ENCODE data around the gene DENND5B. TPM values are rescaled to one million over a fixed set of nuclear protein-coding genes. Genes with fewer than 3 reads are reported as not detected.

DENND5B gene
- total RNA-seq, 4 donors from 2014 or later: 4.4 to 25.1 (median 16.3) TPM

- Histone ChIP-seq H3K36me3 (peaks cover 0 to 2% (median 0%) of the 10 kb centered on the region in 4 donors), H3K27me3 (no peaks in the 10 kb centered on the region), H3K4me1 (no peaks in the 10 kb centered on the region), H3K9me3 (no peaks in the 10 kb centered on the region), H3K4me3 (no peak overlapping the region), H3K27ac (no peak overlapping the region)
- intact Hi-C loops (cut with DNase I; ENCODE audit: low total_unique reads) (no loop called here), in situ Hi-C loops (cut with MboI; ENCODE audit: low pct_ligation_motif_present in 1 of 4, low pct_unique_long_range_greater_than_20kb in 1 of 4, low sequenced_read_pairs in 3 of 4) (loop anchor here in 2 of 4 donors (5.0 to 10.0 kb wide), 2 partner anchors 226 to 234 kb away; no protein-coding TSS in a partner anchor)
- TF ChIP-seq POLR2A (IDR thresholded peaks at IDR 0.05) (no peak), POLR2AphosphoS5 (IDR thresholded peaks at IDR 0.05) (no peak), EP300 (IDR thresholded peaks at IDR 0.05; ENCODE audit: low read depth) (no peak), CTCF (IDR thresholded peaks at IDR 0.05) (no peak)
- WGBS, 2 donors (ENCODE audit: low coverage in 1 of 2): 83 to 92% methylated on average over 4 of the region's 4 CpGs
- no peak for DNase-seq
These were observed 182.2 kb downstream of the DENND5B start for GRCh38 chr12:31408763-31409162.

GRCh38 chr12:31407562-31407961 lies 183.4 kb downstream of the DENND5B start:
- intact Hi-C loops (cut with DNase I; ENCODE audit: low total_unique reads): no loop called here
- Histone ChIP-seq H3K36me3 (no peaks in the 10 kb centered on the region), H3K4me3 (no peak overlapping the region), H3K9me3 (no peaks in the 10 kb centered on the region), H3K27ac (no peak overlapping the region), H3K4me1 (peaks cover 0 to 6% (median 0%) of the 10 kb centered on the region in 4 donors), H3K27me3 (no peaks in the 10 kb centered on the region)
- WGBS, 2 donors (ENCODE audit: low coverage in 1 of 2): 80% methylated on average over 1 of the region's 1 CpG; no CpG with 5 or more reads in 1 of the 2 donors
- in situ Hi-C loops (cut with MboI; ENCODE audit: low pct_ligation_motif_present in 1 of 4, low pct_unique_long_range_greater_than_20kb in 1 of 4, low sequenced_read_pairs in 3 of 4): loop anchor here in 2 of 4 donors (5.0 to 10.0 kb wide), 2 partner anchors 227 to 235 kb away; no protein-coding TSS in a partner anchor
- no peak for TF ChIP-seq POLR2A (IDR thresholded peaks at IDR 0.05)
- no peak for TF ChIP-seq CTCF (IDR thresholded peaks at IDR 0.05)
- no peak for DNase-seq

- WGBS, 2 donors (ENCODE audit: low coverage in 1 of 2): 44 to 67% methylated on average over 1 of the region's 1 CpG
- no peaks in the 10 kb centered on the region for H3K9me3 ChIP-seq
- no peak for DNase-seq
- no peaks in the 10 kb centered on the region for H3K27me3 ChIP-seq
- no peak overlapping the region for H3K27ac ChIP-seq
- in situ Hi-C loops (cut with MboI; ENCODE audit: low pct_ligation_motif_present in 1 of 4, low pct_unique_long_range_greater_than_20kb in 1 of 4, low sequenced_read_pairs in 3 of 4) (loop anchor here in 2 of 4 donors (5.0 to 10.0 kb wide), 2 partner anchors 228 to 236 kb away; no protein-coding TSS in a partner anchor), intact Hi-C loops (cut with DNase I; ENCODE audit: low total_unique reads) (no loop called here)
- TF ChIP-seq POLR2AphosphoS5 (IDR thresholded peaks at IDR 0.05): no peak
- TF ChIP-seq POLR2A (IDR thresholded peaks at IDR 0.05): no peak
- TF ChIP-seq EP300 (IDR thresholded peaks at IDR 0.05; ENCODE audit: low read depth): no peak
- TF ChIP-seq CTCF (IDR thresholded peaks at IDR 0.05): no peak
- no peaks in the 10 kb centered on the region for H3K36me3 ChIP-seq
- H3K4me1 ChIP-seq: peaks cover 0 to 6% (median 0%) of the 10 kb centered on the region in 4 donors
- H3K4me3 ChIP-seq: no peak overlapping the region
These were observed 184.6 kb downstream of the DENND5B start for GRCh38 chr12:31406345-31406744.

GRCh38 chr12:31405021-31405420 lies 185.9 kb downstream of the DENND5B start:
- DNase-seq: no peak
- in situ Hi-C loops (cut with MboI; ENCODE audit: low pct_ligation_motif_present in 1 of 4, low pct_unique_long_range_greater_than_20kb in 1 of 4, low sequenced_read_pairs in 3 of 4) (loop anchor here in 2 of 4 donors (5.0 to 10.0 kb wide), 2 partner anchors 230 to 237 kb away; no protein-coding TSS in a partner anchor), intact Hi-C loops (cut with DNase I; ENCODE audit: low total_unique reads) (loop anchor here (1.0 kb wide), 1 partner anchor 197 kb away; no protein-coding TSS in a partner anchor)
- H3K27ac ChIP-seq: no peak overlapping the region
- 84 to 95% methylated on average over 4 to 8 of the region's 8 CpGs for WGBS, 2 donors (ENCODE audit: low coverage in 1 of 2)
- H3K4me1 ChIP-seq: peaks cover 0 to 6% (median 0%) of the 10 kb centered on the region in 4 donors
- no peaks in the 10 kb centered on the region for H3K9me3 ChIP-seq
- no peaks in the 10 kb centered on the region for H3K27me3 ChIP-seq
- no peaks in the 10 kb centered on the region for H3K36me3 ChIP-seq
- TF ChIP-seq EP300 (IDR thresholded peaks at IDR 0.05; ENCODE audit: low read depth) (no peak), POLR2A (IDR thresholded peaks at IDR 0.05) (no peak), POLR2AphosphoS5 (IDR thresholded peaks at IDR 0.05) (no peak), CTCF (IDR thresholded peaks at IDR 0.05) (no peak)
- no peak overlapping the region for H3K4me3 ChIP-seq
